GM19468 (cell line): ENCODE results near the gene IL24.

Source experiments
- ATAC-seq: cut with Tn5 transposase; IDR thresholded peaks from one replicate; pipeline ENCODE4 v1.9.1; 2021; ENCODE audit warnings: mild to moderate bottlenecking, moderate library complexity, moderate number of reproducible peaks; ENCODE audit not compliant: unreplicated experiment; ENCODE audit errors: extremely low read depth

Gene IL24

GRCh38 chr1:206875752-206876377 is 21.4 kb upstream of the IL24 start:
- no peak for ATAC-seq

GRCh38 chr1:206878456-206878855 is 18.8 kb upstream of the IL24 start:
- no peak for ATAC-seq

- no peak for ATAC-seq
Measured at GRCh38 chr1:206880314-206880713, 16.9 kb upstream of the IL24 start.

- no peak for ATAC-seq
Measured at GRCh38 chr1:206882555-206882954, 14.7 kb upstream of the IL24 start.

- ATAC-seq, result no peak
Measured at GRCh38 chr1:206883160-206883559, 14.1 kb upstream of the IL24 start.

- ATAC-seq, result no peak
Measured at GRCh38 chr1:206883876-206884275, 13.4 kb upstream of the IL24 start.

- no peak for ATAC-seq
Measured at GRCh38 chr1:206885341-206886060, 11.7 kb upstream of the IL24 start.

GRCh38 chr1:206886831-206887230 is 10.4 kb upstream of the IL24 start:
- no peak for ATAC-seq

- no peak for ATAC-seq
Measured at GRCh38 chr1:206887701-206888100, 9.5 kb upstream of the IL24 start.

- no peak for ATAC-seq
Measured at GRCh38 chr1:206890125-206891060, 6.8 kb upstream of the IL24 start.

- ATAC-seq, result no peak
Measured at GRCh38 chr1:206891412-206891811, 5.8 kb upstream of the IL24 start.

GRCh38 chr1:206892351-206892984 is 4.8 kb upstream of the IL24 start:
- no peak for ATAC-seq

GRCh38 chr1:206893380-206893779 is 3.9 kb upstream of the IL24 start:
- ATAC-seq, result no peak

GRCh38 chr1:206895325-206895724 is 1.9 kb upstream of the IL24 start:
- ATAC-seq, result no peak

GRCh38 chr1:206895837-206896242 is 1.4 kb upstream of the IL24 start:
- ATAC-seq, result no peak

GRCh38 chr1:206896261-206896660 is 982 bp upstream of the IL24 start:
- no peak for ATAC-seq

- no peak for ATAC-seq
Measured at GRCh38 chr1:206898089-206898914, 1.1 kb downstream of the IL24 start.

- no peak for ATAC-seq
Measured at GRCh38 chr1:206898915-206899431, 1.7 kb downstream of the IL24 start.

GRCh38 chr1:206899717-206900116 is 2.5 kb downstream of the IL24 start:
- ATAC-seq, result no peak
